K562 (cell line): Measurements from ENCODE around the gene PPP1R13L. TPM values are rescaled to one million over a fixed set of nuclear protein-coding genes. Genes with fewer than 3 reads are reported as not detected.
"Not testable (repeated sequence)": the region's sequence is repeated elsewhere in the genome, so short reads cannot be mapped to it uniquely, and the experiment has no call there.

ENCODE experiments used
- ATAC-seq: fragments of 200-7000 bp; cut with Tn5 transposase; 3 replicates; pipeline ENCODE4 v1.9.1; 2020; ENCODE audit warnings: moderate library complexity
- BruUV-seq: library from RNA; stranded (reverse); fragments of 400-500 nt; replicated peaks from 2 replicates; lab custom pipeline; 2021; lab: Mats Ljungman, UMichigan
- CTCF ChIA-PET: fragments of 300-600 bp; formaldehyde crosslinking; extraction: SDS; loops from one replicate; lab custom pipeline; 2021; ENCODE audit warnings: low intra/inter-chr PET ratio; lab: Yijun Ruan, JAX
- POLR2A ChIA-PET: fragments of 300-600, 350-650 bp; sonication (Branson Sonifier 250); formaldehyde crosslinking; extraction: SDS; loops from one replicate; lab custom pipeline; 2021; ENCODE audit warnings: antibody characterized with exemption, inconsistent platforms; lab: Yijun Ruan, JAX
- DNase-seq, 4 experiments: peaks; one replicate each; pipeline versions ENCODE4 v3.0.0 to v3.0.0-alpha.2; 2011 to 2018; ENCODE audit warnings: low spot score in 3 of 4, mixed read lengths in 3 of 4; ENCODE audit errors: extremely low read depth in 1 of 4
- FAIRE-seq: peaks from 2 replicates; lab custom pipeline; 2011; peaks lifted over from hg19 to GRCh38; lab: Jason Lieb, UNC
- H2AFZ ChIP-seq: 2 replicates; pipeline ENCODE4 v1.6.0; 2011; ENCODE audit warnings: low read depth, low read length, control low read depth, inconsistent platforms
- H3K27ac ChIP-seq: fragments of 200-600 bp; 3 replicates; pipeline ENCODE4 v1.8.0; 2011; ENCODE audit warnings: low read depth, mild to moderate bottlenecking, control low read depth, inconsistent platforms, low read length, moderate library complexity, mixed read lengths; ENCODE audit errors: extremely low read depth
- H3K27me3 ChIP-seq, 2 experiments: fragments of 300-600 bp in 1 of 2; 2 replicates in 1 of 2; 3 replicates in 1 of 2; pipeline versions ENCODE4 v1.6.0 to v1.8.0; 2011; ENCODE audit warnings: inconsistent platforms in 2 of 2, low read length in 2 of 2, mild to moderate bottlenecking in 1 of 2, mixed read lengths in 1 of 2, moderate library complexity in 1 of 2; ENCODE audit not compliant: control insufficient read depth in 2 of 2, insufficient read depth in 2 of 2
- H3K36me3 ChIP-seq: fragments of 300-600 bp; 3 replicates; pipeline ENCODE4 v1.8.0; 2011; ENCODE audit warnings: mild to moderate bottlenecking, low read length, inconsistent platforms; ENCODE audit not compliant: control insufficient read depth, insufficient read depth
- H3K4me1 ChIP-seq, 2 experiments: fragments of 200-600 bp in 1 of 2; replicated peaks in 1 of 2; 2 replicates in 1 of 2; 3 replicates in 1 of 2; pipeline versions ENCODE4 v1.5.1 to v1.8.0; 2011; ENCODE audit warnings: inconsistent platforms in 2 of 2, low read length in 2 of 2, mild to moderate bottlenecking in 1 of 2, mixed read lengths in 1 of 2, moderate library complexity in 1 of 2; ENCODE audit not compliant: control insufficient read depth in 2 of 2, insufficient read depth in 2 of 2
- H3K4me2 ChIP-seq: 2 replicates; pipeline ENCODE4 v1.6.1; 2011; ENCODE audit warnings: low read length, control low read depth, inconsistent platforms, mixed read lengths; ENCODE audit not compliant: insufficient read depth
- H3K4me3 ChIP-seq: fragments of 200-600 bp; sonication (generic), shearing (Covaris generic); 2 replicates; pipeline ENCODE4 v1.5.1; 2016; ENCODE audit warnings: control low read depth, inconsistent platforms
- H3K79me2 ChIP-seq: fragments of 200-600 bp; 3 replicates; pipeline ENCODE4 v1.8.0; 2011; ENCODE audit warnings: low read length, inconsistent platforms; ENCODE audit not compliant: control insufficient read depth, insufficient read depth
- H3K9ac ChIP-seq, 2 experiments: 2 replicates each; pipeline versions ENCODE4 v1.6.0 to v1.6.1; 2011; ENCODE audit warnings: low read depth in 2 of 2, low read length in 2 of 2, control low read depth in 1 of 2, inconsistent platforms in 1 of 2, mild to moderate bottlenecking in 1 of 2, mixed read lengths in 1 of 2; ENCODE audit not compliant: insufficient read depth in 1 of 2
- H3K9me1 ChIP-seq: one replicate; pipeline ENCODE4 v1.6.0; 2011; ENCODE audit warnings: inconsistent platforms, mild to moderate bottlenecking, low read length, moderate library complexity; ENCODE audit not compliant: control insufficient read depth, insufficient read depth
- H3K9me3 ChIP-seq: replicated peaks from 2 replicates; pipeline ENCODE4 v1.5.1; 2011; ENCODE audit warnings: low read depth, low read length, inconsistent platforms; ENCODE audit not compliant: control insufficient read depth, insufficient read depth
- H4K20me1 ChIP-seq: replicated peaks from 2 replicates; pipeline ENCODE4 v1.6.1; 2011; ENCODE audit warnings: low read length, inconsistent platforms, mixed read lengths; ENCODE audit not compliant: control insufficient read depth, insufficient read depth
- CEBPB ChIP-seq: fragments of 450-650 bp; IDR thresholded peaks from 2 replicates; pipeline ENCODE4 v1.6.1; 2016; ENCODE audit warnings: missing genetic modification characterization, missing compliant biosample characterization
- USF1 ChIP-seq: sonication (generic); formaldehyde crosslinking; IDR thresholded peaks from 2 replicates; pipeline ENCODE4 v1.9.0; 2022; ENCODE audit warnings: mild to moderate bottlenecking, missing genetic modification reagents
- WGBS: fragments of 100-300 bp; shearing (Covaris generic); methylation state at CpG from one replicate; pipeline ENCODE4 v1.1.6; 2016; ENCODE audit warnings: low coverage, mixed read lengths; ENCODE audit not compliant: insufficient coverage; ENCODE audit errors: missing lambda C conversion rate; 5-methylcytosine and 5-hydroxymethylcytosine counted together
- in situ Hi-C: fragments of 300-500 bp; cut with MboI; formaldehyde crosslinking; loops from 4 replicates; pipeline ENCODE4 v1.15.0; 2018; ENCODE audit warnings: inconsistent platforms, mixed read lengths
- intact Hi-C: fragments of 100-400 bp; cut with micrococcal nuclease; formaldehyde crosslinking; loops from 2 replicates; pipeline ENCODE4 v1.14.2; 2022
- polyA plus RNA-seq, 8 experiments: library from polyadenylated mRNA; depleted of rRNA in 4 of 8; stranded (reverse) in 5 of 8; unstranded in 3 of 8; fragments of >200 nt; fragmentation: Nextera tagmentation in 2 of 8; fragmentation: Illumina TruSeq in 1 of 8; extraction: Ambion mirVana in 2 of 8; extraction: Trizol in 1 of 8; gene quantifications; 2 replicates each; pipeline versions ENCODE4 v1.2.1 to v1.2.3, GENCODE V29; 2011 to 2014; ENCODE audit warnings: inconsistent platforms in 1 of 8, missing spikeins in 1 of 8
- total RNA-seq, 7 experiments: library from RNA; depleted of rRNA in 6 of 7; stranded (reverse); fragments of >200 nt in 6 of 7; fragmentation: Illumina TruSeq in 2 of 7; extraction: Trizol in 2 of 7; gene quantifications; 2 replicates each; pipeline versions ENCODE4 v1.2.1 to v1.2.3, GENCODE V29; 2011 to 2021; ENCODE audit warnings: low replicate concordance in 1 of 7

Gene PPP1R13L
- total and polyA plus RNA-seq, 9 of the 15 experiments (the other 6 are each of a cell fraction or from before 2014, with no cell fraction given): 0.32 to 6.7 (median 2.0) TPM

GRCh38 chr19:45431008-45431407, 26.1 kb upstream of the PPP1R13L start (continued):
- TF ChIP-seq CEBPB (tag) (peak; percentile 86), USF1 (CRISPR knock-in tag) (peak; percentile 54)

- DNase-seq, H3K4me3 ChIP-seq, FAIRE-seq, H3K4me2 ChIP-seq, H3K9me1 ChIP-seq, H3K27ac ChIP-seq, in situ Hi-C loops, H3K79me2 ChIP-seq, BruUV-seq, ATAC-seq, H3K9ac ChIP-seq, H3K9me3 ChIP-seq, H3K27me3 ChIP-seq, H4K20me1 ChIP-seq, H2AFZ ChIP-seq, H3K36me3 ChIP-seq: not testable (repeated sequence)
- CTCF ChIA-PET: interaction anchor here (4.9 kb wide), 1 partner anchor 49 kb away, joined by 85 read pairs; no protein-coding TSS in a partner anchor
- whole genome bisulfite sequencing: 74% methylated on average over 10 of the region's 11 CpGs
- peaks cover 12 to 26% of the 10 kb centered on the region in 2 experiments; a peak in 4 of 5 replicates for H3K4me1 ChIP-seq
- intact Hi-C loops: loop anchor here (5.0 kb wide), 1 partner anchor 127 kb away; no protein-coding TSS in a partner anchor
- POLR2A ChIA-PET: interaction anchor here (0.7 to 2.8 kb wide), 5 partner anchors 10 to 48 kb away, joined by 3 to 12 read pairs (median 6); no protein-coding TSS in a partner anchor
Measured at GRCh38 chr19:45429896-45430295, 25.0 kb upstream of the PPP1R13L start.
